Fibroblast of lung (primary cell): ENCODE results near the gene MSS51.

ENCODE experiments used
- EZH2 ChIP-seq: IDR thresholded peaks from 2 replicates; pipeline ENCODE4 v1.5.1; 2012; ENCODE audit warnings: low read length, control low read depth, mild to moderate bottlenecking; ENCODE audit errors: missing control alignments
- TF ChIP-seq, protein P1 (sequence below), 2 donors: IDR thresholded peaks in 1 of 2; conservative IDR thresholded peaks in 1 of 2; 1 replicate in 1 of 2; 2 replicates in 1 of 2; pipeline ENCODE4 v1.5.1; 2011 to 2012; ENCODE audit warnings: low read length in 2 of 2, control low read depth in 1 of 2, inconsistent platforms in 1 of 2, low read depth in 1 of 2, mild to moderate bottlenecking in 1 of 2

- TF ChIP-seq, protein P1, sequence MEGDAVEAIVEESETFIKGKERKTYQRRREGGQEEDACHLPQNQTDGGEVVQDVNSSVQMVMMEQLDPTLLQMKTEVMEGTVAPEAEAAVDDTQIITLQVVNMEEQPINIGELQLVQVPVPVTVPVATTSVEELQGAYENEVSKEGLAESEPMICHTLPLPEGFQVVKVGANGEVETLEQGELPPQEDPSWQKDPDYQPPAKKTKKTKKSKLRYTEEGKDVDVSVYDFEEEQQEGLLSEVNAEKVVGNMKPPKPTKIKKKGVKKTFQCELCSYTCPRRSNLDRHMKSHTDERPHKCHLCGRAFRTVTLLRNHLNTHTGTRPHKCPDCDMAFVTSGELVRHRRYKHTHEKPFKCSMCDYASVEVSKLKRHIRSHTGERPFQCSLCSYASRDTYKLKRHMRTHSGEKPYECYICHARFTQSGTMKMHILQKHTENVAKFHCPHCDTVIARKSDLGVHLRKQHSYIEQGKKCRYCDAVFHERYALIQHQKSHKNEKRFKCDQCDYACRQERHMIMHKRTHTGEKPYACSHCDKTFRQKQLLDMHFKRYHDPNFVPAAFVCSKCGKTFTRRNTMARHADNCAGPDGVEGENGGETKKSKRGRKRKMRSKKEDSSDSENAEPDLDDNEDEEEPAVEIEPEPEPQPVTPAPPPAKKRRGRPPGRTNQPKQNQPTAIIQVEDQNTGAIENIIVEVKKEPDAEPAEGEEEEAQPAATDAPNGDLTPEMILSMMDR (conservative IDR thresholded peaks at IDR 0.05 in 1 of 2, IDR thresholded peaks at IDR 0.05 in 1 of 2; ENCODE audit: low read depth in 1 of 2, low read length in 2 of 2), result no peak
- no peak for TF ChIP-seq EZH2
Observed at GRCh38 chr10:73467206-73467605, 33.8 kb upstream of the MSS51 start.
